Measurements from ENCODE around the gene TMEM245. TPM values are rescaled to one million over a fixed set of nuclear protein-coding genes. Genes with fewer than 3 reads are reported as not detected.
"Not testable (repeated sequence)": the region's sequence is repeated elsewhere in the genome, so short reads cannot be mapped to it uniquely, and the experiment has no call there.

The TMEM245 gene
- total RNA-seq, 1 donor from 2014 or later, result 57.7 TPM

- no peak for DNase-seq (ENCODE audit: low read depth in 2 of 2)
These were observed 13.8 kb upstream of the TMEM245 start for GRCh38 chr9:109133533-109133932.

DNA sequence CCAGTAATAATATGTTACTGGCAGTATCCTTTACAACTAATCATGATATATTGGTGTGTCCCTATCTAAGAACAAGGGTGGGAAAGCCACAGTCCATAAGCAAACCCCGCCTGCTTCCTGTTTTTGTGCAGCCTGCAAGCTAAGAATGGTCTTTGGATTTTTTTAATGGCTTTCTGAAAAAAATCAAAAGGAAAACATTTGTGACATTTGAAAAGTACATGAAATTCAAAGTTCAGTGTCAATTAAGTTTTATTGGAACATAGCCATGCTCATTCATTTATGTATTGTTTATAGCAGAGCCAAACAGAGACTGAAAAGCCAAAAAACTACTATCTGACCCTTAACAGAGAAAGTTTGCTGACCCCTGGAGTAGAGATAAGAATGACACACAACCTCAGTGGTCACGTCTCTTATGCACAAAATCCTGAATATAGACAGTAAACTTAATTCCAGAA lies 12.8 kb upstream of the TMEM245 start:
- peak; percentile 65 to 74 for DNase-seq (ENCODE audit: low read depth in 2 of 2)

GRCh38 chr9:109129470-109130197 lies 9.9 kb upstream of the TMEM245 start:
- no peak for DNase-seq (ENCODE audit: low read depth in 2 of 2)

DNA sequence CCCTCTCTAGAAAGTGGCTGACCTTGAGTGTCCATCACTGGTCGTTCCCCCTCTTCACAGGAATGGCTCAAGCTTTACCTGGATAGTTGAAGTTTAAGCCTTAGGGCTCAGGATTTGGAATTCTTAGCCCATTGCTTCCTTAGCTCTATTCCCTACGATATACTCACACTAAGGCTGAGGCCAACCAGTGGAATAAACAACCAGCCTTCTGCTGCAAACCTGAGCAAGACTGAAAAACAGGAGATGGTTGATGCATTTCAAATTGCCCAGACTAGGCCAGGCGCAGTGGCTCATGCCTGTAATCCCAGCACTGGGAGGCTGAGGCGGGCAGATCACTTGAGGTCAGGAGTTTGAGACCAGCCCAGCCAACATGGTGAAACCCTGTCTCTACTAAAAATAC lies 6.9 kb upstream of the TMEM245 start:
- DNase-seq (ENCODE audit: low read depth in 2 of 2), result not testable (repeated sequence)

GRCh38 chr9:109124121-109124520 lies 4.4 kb upstream of the TMEM245 start:
- DNase-seq (ENCODE audit: low read depth in 2 of 2), result no peak

DNA sequence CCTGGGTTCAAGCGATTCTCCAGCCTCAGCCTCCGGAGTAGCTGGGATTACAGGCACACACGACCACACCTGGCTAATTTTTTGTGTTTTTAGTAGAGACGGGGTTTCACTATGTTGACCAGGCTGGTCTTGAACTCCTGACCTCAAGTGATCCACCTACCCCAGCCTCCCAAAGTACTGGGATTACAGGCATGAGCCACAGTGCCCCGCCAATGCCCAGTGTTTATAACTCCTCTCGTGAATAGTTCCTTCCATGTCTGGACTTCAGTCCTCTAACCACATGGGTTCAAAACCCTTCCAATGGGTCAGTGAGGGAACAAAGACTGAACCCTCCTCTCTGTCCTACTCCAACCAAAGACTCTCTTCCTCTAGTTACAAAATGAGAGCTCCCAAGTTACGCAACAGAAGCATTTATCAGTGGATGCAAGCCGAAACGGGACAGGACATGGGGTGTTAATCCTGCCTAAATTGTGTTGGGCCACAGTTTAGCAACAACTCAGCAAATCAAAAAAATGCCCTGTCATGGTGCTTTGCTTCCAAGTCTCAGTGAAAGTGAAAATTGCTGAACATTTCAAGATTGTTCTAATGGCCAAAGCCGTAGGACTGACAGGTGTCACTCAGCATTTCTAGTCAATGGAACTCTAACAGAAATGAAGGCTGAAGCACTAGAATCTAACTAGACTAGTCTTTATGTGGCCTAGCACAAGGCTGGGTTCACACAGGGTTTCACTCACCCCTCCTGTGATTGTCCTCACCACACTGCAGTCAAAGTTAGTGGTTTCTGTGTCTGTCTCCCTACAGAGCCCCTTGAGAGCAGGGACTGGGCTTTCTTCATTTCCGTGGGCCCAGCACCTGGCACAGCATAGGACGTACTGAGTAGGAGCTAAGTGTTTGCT lies 3.2 kb upstream of the TMEM245 start:
- no peak for DNase-seq (ENCODE audit: low read depth in 2 of 2)

- no peak for DNase-seq (ENCODE audit: low read depth in 2 of 2)
These were observed 1.6 kb upstream of the TMEM245 start for GRCh38 chr9:109121232-109121796.

DNA sequence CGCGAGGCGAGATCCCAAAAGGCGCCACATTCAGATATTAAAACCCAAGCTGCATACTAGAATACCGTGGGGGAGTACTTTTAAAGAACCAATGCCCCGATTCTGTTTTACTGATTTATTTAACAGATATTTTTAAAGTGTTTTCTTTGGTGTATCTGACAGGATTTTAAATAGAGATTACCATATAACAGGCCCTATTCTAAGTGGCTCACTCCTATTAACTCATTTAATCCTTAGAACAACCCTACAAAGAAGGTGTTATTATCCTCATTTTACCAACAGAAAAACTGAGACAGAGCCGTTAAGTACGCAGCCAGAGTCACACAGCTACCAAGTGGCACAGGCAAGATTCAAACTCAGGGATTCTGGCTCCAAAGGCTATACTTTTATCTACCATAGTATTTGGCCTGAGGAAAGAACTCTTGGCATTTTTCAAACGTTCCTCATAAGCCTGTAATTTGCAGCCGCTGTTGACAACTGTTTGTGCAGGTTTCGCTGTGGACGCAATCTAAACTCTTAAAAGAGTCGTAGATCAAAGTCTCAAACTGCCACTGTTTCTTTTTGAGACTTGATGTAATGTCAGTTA lies 550 bp upstream of the TMEM245 start:
- DNase-seq (ENCODE audit: low read depth in 2 of 2), result no peak

DNA sequence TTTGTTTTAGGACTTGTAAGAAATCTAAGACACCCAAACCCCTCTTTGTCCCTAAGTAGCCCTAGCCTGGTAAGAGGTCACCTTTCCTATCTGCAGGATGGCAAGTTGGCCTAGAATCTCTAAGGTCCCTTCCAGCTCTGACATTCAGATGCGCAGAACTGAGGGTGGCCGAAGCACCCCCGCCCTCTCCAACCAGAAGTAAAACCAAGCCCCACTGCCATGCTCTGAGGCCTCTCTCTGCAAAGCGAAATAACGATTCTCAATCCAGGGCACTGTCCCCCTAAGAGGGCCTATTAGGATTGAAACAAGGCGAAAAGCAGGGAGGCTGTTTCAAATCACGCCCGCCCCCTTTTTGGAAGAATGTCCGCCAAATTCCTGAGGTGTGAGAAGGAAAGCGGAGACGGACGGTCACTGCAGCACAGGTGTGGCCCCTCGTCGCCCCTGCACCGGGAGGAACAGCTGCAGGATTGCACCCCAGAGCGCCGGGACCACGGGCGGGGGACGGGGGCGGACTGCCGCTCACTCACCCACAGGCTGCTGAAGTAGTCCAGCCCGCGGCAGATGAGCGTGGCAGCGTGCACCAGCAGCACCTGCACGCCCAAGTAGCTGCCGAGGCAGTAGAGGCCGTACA lies 824 bp downstream of the TMEM245 start:
- peak in 1 of 2 donors; percentile 23 for DNase-seq (ENCODE audit: low read depth in 2 of 2)

DNA sequence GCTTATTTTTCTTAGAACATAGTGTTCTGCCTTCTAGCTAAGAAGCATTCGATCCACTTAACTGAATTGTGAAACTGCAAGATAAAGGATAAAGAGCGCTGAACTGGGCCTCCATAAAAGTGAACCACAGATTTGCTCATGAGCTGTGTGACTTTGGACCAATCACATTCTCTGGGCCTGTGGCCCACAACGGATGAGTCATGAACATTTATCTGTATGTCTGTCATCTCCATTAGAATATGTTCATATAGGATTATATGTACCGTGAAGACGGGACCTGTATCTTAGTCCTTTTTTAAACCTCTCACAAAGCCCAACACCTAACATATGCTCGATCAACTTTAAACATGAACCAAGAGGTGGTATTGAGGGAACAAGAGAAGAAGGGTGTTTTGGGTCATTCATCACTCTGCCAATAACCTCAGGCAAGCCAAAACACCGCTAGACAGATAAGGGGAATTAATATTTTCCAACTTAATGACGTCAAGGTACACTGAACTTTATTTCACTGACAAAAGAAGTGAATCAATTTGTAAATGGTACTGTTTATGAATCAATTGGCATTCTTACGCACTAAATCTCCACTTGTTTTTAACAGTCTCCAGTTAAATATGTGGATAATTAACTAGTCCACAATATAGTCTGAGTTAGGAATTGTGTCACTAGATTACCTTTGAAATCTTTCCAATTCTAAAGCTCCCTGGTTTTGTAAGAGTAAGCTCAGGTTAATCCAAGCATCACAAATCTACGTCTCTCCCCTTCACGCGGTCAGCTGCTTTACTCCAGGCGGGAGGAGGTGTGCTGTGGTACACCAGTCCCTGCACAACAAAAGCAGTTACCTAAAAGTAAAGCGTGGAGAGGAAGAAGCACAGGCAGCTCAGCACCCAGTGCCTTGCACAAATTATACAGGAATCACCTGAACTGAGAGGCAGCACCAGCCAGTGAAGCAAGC lies 1.6 kb downstream of the TMEM245 start:
- peak; percentile 72 to 80 for DNase-seq (ENCODE audit: low read depth in 2 of 2)

- no peak for DNase-seq (ENCODE audit: low read depth in 2 of 2)
These were observed 3.7 kb downstream of the TMEM245 start for GRCh38 chr9:109115931-109116526.

GRCh38 chr9:109114670-109115069 lies 5.1 kb downstream of the TMEM245 start:
- no peak for DNase-seq (ENCODE audit: low read depth in 2 of 2)

- no peak for DNase-seq (ENCODE audit: low read depth in 2 of 2)
These were observed 5.7 kb downstream of the TMEM245 start for GRCh38 chr9:109113892-109114609.

- no peak for DNase-seq (ENCODE audit: low read depth in 2 of 2)
These were observed 6.5 kb downstream of the TMEM245 start for GRCh38 chr9:109113254-109113653.

DNA sequence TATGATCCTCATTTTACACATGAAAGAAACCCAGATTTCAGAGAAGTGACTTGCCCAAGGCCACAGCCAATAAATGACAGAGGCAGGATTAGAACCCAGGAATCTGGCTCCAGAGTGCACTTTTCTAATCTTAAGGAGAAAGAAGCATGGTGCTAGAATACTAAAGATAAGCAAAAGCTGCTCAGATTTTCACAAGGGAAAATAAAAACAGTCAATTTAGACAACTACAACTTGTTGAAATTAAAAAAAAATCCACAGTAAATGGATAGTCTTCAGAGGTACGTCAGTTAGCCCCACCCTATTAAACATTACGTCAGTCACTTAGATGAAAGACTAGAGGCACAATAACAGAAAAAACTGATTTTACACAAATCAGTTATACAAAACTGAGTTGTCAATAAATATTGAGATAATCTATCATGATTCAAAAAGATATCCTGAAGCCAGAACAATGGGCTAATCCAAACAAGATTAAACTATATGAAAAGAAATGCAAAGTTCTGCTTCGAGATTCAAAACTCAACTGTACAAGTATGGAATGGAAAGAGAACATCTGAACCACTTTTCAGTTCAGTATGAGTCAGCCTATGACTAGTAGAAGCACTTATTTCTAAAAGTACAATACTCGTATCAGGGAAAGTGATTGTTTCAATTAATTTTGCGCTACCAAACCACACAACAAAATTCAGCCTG lies 9.3 kb downstream of the TMEM245 start:
- DNase-seq (ENCODE audit: low read depth in 2 of 2), result peak; percentile 69 to 83

- peak in 1 of 2 donors; percentile 22 for DNase-seq (ENCODE audit: low read depth in 2 of 2)
These were observed 9.8 kb downstream of the TMEM245 start for GRCh38 chr9:109109967-109110328.

GRCh38 chr9:109108318-109108717 lies 11.4 kb downstream of the TMEM245 start:
- DNase-seq (ENCODE audit: low read depth in 2 of 2), result peak in 1 of 2 donors; percentile 56

GRCh38 chr9:109107402-109108240 lies 12.1 kb downstream of the TMEM245 start:
- peak; percentile 49 to 72 for DNase-seq (ENCODE audit: low read depth in 2 of 2)
